Stimulated activated CD4-positive, alpha-beta T cell treated with anti-CD3 and anti-CD28 coated beads, Interleukin-15, amount 100 ng/mL, for 1 hour (primary cell): ENCODE measurements around the gene CRYBG1.
A peak's percentile ranks its signal among the peaks of the same experiment; 100 is the strongest.

Source experiments
- DNase-seq, 2 donors: peaks; one replicate each; pipeline ENCODE4 v3.0.0-alpha.2; 2020; ENCODE audit warnings: low read depth in 1 of 2, low spot score in 1 of 2

Gene CRYBG1

GRCh38 chr6:106360410-106360988, at the start of gene CRYBG1:
Gene CRYBG1 (plus strand): TSS chr6:106360717. CDS start chr6:106360909, 192 bp downstream.
- DNase-seq = peak; percentile 38 to 56

GRCh38 chr6:106315765-106316374, 44.6 kb upstream of the CRYBG1 start:
- no peak for DNase-seq

GRCh38 chr6:106316375-106316766, 44.1 kb upstream of the CRYBG1 start:
- no peak for DNase-seq

GRCh38 chr6:106318061-106318460, 42.5 kb upstream of the CRYBG1 start:
- DNase-seq = no peak

GRCh38 chr6:106318851-106319250, 41.7 kb upstream of the CRYBG1 start:
- no peak for DNase-seq

GRCh38 chr6:106321940-106322339, 38.6 kb upstream of the CRYBG1 start:
- no peak for DNase-seq

- no peak for DNase-seq
These were observed 35.7 kb upstream of the CRYBG1 start for GRCh38 chr6:106324726-106325335.

GRCh38 chr6:106325336-106326178, 35.0 kb upstream of the CRYBG1 start, which contains the start of gene ATG5:
Gene ATG5 (minus strand): TSS chr6:106325760. CDS start chr6:106316208, 9,552 bp downstream.
- peak; percentile 99 for DNase-seq

- DNase-seq = peak in 1 of 2 donors; percentile 5
These were observed 25.7 kb upstream of the CRYBG1 start for GRCh38 chr6:106334646-106335448.

- DNase-seq = no peak
These were observed 21.0 kb upstream of the CRYBG1 start for GRCh38 chr6:106339334-106340029.

- DNase-seq = no peak
These were observed 13.3 kb upstream of the CRYBG1 start for GRCh38 chr6:106347219-106347618.

GRCh38 chr6:106356378-106356777, 4.1 kb upstream of the CRYBG1 start:
- DNase-seq = no peak

GRCh38 chr6:106359959-106360409, 533 bp upstream of the CRYBG1 start:
- DNase-seq = no peak

- no peak for DNase-seq
These were observed 493 bp downstream of the CRYBG1 start for GRCh38 chr6:106360989-106361430.

- DNase-seq = no peak
These were observed 3.1 kb downstream of the CRYBG1 start for GRCh38 chr6:106363401-106364138.

GRCh38 chr6:106369739-106370138, 9.2 kb downstream of the CRYBG1 start:
- DNase-seq = no peak

GRCh38 chr6:106370639-106371038, 10.1 kb downstream of the CRYBG1 start:
- DNase-seq = no peak

GRCh38 chr6:106372838-106373501, 12.5 kb downstream of the CRYBG1 start:
- no peak for DNase-seq
